K562 (cell line): ENCODE results near the gene ST6GALNAC2. TPM values are rescaled to one million over a fixed set of nuclear protein-coding genes. Genes with fewer than 3 reads are reported as not detected.

ENCODE experiments used
- ATF4 ChIP-seq: fragments of 450-650 bp; formaldehyde crosslinking; IDR thresholded peaks from 2 replicates; pipeline ENCODE4 v1.4.0; 2022; ENCODE audit warnings: mild to moderate bottlenecking, moderate library complexity
- BRCA1 ChIP-seq, 2 experiments: fragments of 450-650 bp in 1 of 2; sonication (generic) in 1 of 2; formaldehyde crosslinking in 1 of 2; IDR thresholded peaks; 2 replicates each; pipeline versions ENCODE4 v1.5.0 to v1.6.1; 2017 to 2020; ENCODE audit warnings: mild to moderate bottlenecking in 1 of 2, missing genetic modification reagents in 1 of 2
- BRF1 ChIP-seq: IDR thresholded peaks from 3 replicates; pipeline ENCODE4 v1.6.1; 2011; ENCODE audit warnings: borderline replicate concordance, mild to moderate bottlenecking; ENCODE audit not compliant: insufficient read length; ENCODE audit errors: extremely low read depth
- CTCF ChIP-seq, 3 experiments: IDR thresholded peaks in 2 of 3; conservative IDR thresholded peaks in 1 of 3; 2 replicates each; pipeline ENCODE4 v1.5.1; 2011 to 2012; ENCODE audit warnings: low read length in 3 of 3, mild to moderate bottlenecking in 3 of 3, control low read depth in 2 of 3, improper control_type of control experiment in 1 of 3, inconsistent platforms in 1 of 3, low read depth in 1 of 3, mixed read lengths in 1 of 3, moderate library complexity in 1 of 3; ENCODE audit not compliant: insufficient read depth in 2 of 3
- EHMT2 ChIP-seq: fragments of 450-650 bp; IDR thresholded peaks from 2 replicates; pipeline ENCODE4 v1.6.1; 2018; ENCODE audit warnings: antibody characterized with exemption
- ESRRA ChIP-seq: fragments of 450-650 bp; IDR thresholded peaks from 2 replicates; pipeline ENCODE4 v1.6.1; 2014; ENCODE audit warnings: low read depth, mild to moderate bottlenecking, moderate library complexity, borderline replicate concordance
- HDAC8 ChIP-seq: fragments of 450-650 bp; IDR thresholded peaks from 2 replicates; pipeline ENCODE4 v1.6.1; 2016; ENCODE audit warnings: mild to moderate bottlenecking, missing genetic modification characterization, moderate library complexity, missing compliant biosample characterization
- HNRNPK ChIP-seq: fragments of 200-400 bp; formaldehyde crosslinking; IDR thresholded peaks from one replicate; pipeline ENCODE4 v1.6.1; 2018; ENCODE audit warnings: mild to moderate bottlenecking, low read depth, low read length; ENCODE audit not compliant: poor library complexity, severe bottlenecking
- POLR3G ChIP-seq: IDR thresholded peaks from 2 replicates; pipeline ENCODE4 v1.6.1; 2011; ENCODE audit not compliant: insufficient read length, insufficient replicate concordance; ENCODE audit errors: extremely low read depth
- RBM15 ChIP-seq: fragments of 200-400 bp; formaldehyde crosslinking; IDR thresholded peaks from 2 replicates; pipeline ENCODE4 v1.6.1; 2018; ENCODE audit warnings: mild to moderate bottlenecking, low read length, moderate library complexity; ENCODE audit not compliant: insufficient read depth
- RBM22 ChIP-seq: fragments of 200-400 bp; formaldehyde crosslinking; IDR thresholded peaks from 2 replicates; pipeline ENCODE4 v1.6.1; 2018; ENCODE audit warnings: low read length, low read depth; ENCODE audit not compliant: poor library complexity, severe bottlenecking
- SNRNP70 ChIP-seq: fragments of 200-400 bp; formaldehyde crosslinking; optimal IDR thresholded peaks from 2 replicates; pipeline ENCODE3; 2017; ENCODE audit warnings: low read depth, low read length
- STAG1 ChIP-seq: sonication (generic); formaldehyde crosslinking; IDR thresholded peaks from 2 replicates; pipeline ENCODE4 v1.5.0; 2020; ENCODE audit warnings: missing genetic modification reagents, borderline replicate concordance
- ZFX ChIP-seq: sonication (generic); formaldehyde crosslinking; IDR thresholded peaks from 2 replicates; pipeline ENCODE4 v1.8.0; 2022; ENCODE audit warnings: mild to moderate bottlenecking, missing genetic modification reagents, moderate library complexity
- ZKSCAN1 ChIP-seq: fragments of 150-350 bp; IDR thresholded peaks from 2 replicates; pipeline ENCODE4 v1.6.1; 2016; ENCODE audit warnings: low read depth, low read length
- ZNF445 ChIP-seq: fragments of 250-450 bp; sonication (Bioruptor Pico); IDR thresholded peaks from 2 replicates; pipeline ENCODE4 v1.4.0; 2020; ENCODE audit warnings: low read depth, mild to moderate bottlenecking, moderate library complexity
- ZNF76 ChIP-seq: fragments of 250-450 bp; sonication (Bioruptor Pico); IDR thresholded peaks from 2 replicates; pipeline ENCODE4 v1.4.0; 2020; ENCODE audit warnings: mild to moderate bottlenecking, moderate library complexity, borderline replicate concordance
- polyA plus RNA-seq, 8 experiments: library from polyadenylated mRNA; depleted of rRNA in 4 of 8; stranded (reverse) in 5 of 8; unstranded in 3 of 8; fragments of >200 nt; fragmentation: Nextera tagmentation in 2 of 8; fragmentation: Illumina TruSeq in 1 of 8; extraction: Ambion mirVana in 2 of 8; extraction: Trizol in 1 of 8; gene quantifications; 2 replicates each; pipeline versions ENCODE4 v1.2.1 to v1.2.3, GENCODE V29; 2011 to 2014; ENCODE audit warnings: inconsistent platforms in 1 of 8, missing spikeins in 1 of 8
- total RNA-seq, 7 experiments: library from RNA; depleted of rRNA in 6 of 7; stranded (reverse); fragments of >200 nt in 6 of 7; fragmentation: Illumina TruSeq in 2 of 7; extraction: Trizol in 2 of 7; gene quantifications; 2 replicates each; pipeline versions ENCODE4 v1.2.1 to v1.2.3, GENCODE V29; 2011 to 2021; ENCODE audit warnings: low replicate concordance in 1 of 7
- TF ChIP-seq, protein P1 (sequence below): fragments of 250-450 bp; sonication (Bioruptor Pico); IDR thresholded peaks from 2 replicates; pipeline ENCODE4 v1.5.0; 2021; ENCODE audit warnings: mild to moderate bottlenecking, moderate library complexity
- TF ChIP-seq, protein P2 (sequence below): fragments of 250-450 bp; sonication (Bioruptor Pico); IDR thresholded peaks from 2 replicates; pipeline ENCODE4 v1.6.1; 2021; ENCODE audit warnings: mild to moderate bottlenecking

Gene ST6GALNAC2
- total and polyA plus RNA-seq, 9 of the 15 experiments (the other 6 are each of a cell fraction or from before 2014, with no cell fraction given), result 0.18 TPM; not detected in 8

GRCh38 chr17:76529224-76530094, 56.2 kb downstream of the ST6GALNAC2 start (continued):
- TF ChIP-seq, protein P1, sequence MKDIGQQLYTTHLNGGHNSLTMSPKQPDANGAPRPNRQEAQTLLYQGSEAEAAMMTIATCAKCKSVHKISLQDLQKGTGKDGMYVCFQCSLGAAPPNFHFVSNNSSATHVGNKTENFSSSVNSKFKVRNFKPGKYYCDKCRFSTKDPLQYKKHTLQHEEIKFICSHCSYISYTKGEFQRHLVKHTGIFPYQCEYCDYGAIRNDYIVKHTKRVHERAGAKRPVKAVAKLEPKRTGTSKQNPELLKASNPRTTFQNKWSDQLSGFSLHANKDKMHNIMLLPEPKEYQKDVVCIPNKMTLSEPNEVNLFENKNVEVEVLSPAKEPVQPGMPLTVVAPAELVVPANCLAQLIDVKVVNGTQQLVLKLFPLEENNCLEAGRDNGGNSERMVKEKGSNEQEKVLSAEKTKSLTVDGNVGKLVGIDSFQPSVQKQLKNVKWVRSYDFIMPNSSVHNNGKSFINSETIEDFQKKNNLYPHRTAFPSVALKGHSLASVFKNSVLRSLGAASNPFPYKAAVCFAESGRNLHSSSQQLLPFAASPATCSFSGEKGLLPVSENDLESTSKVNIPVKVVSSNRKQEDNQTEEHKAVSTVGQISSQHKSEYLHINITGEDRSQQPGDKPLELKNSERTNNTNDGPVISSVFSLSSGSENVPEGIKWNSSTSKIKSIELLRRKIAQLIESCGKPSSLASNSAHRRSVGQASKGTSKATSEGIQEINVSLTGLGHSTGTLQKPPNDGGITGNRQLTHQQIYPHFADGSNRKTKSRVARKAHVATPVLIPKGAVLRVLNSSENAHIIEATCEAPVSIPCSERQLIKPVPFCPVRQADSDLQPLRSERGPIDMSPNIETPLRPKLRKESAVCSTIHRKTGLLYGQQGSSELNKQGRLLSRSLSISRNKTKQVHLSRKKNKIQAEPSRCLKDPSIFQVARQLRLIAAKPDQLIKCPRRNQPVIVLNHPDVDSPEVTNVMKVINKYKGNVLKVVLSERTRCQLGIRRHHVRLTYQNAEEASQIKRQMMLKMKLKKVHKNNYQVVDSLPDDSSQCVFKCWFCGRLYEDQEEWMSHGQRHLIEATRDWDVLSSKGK, result no peak
- TF ChIP-seq EHMT2 (no peak), RBM15 (no peak), STAG1 (CRISPR knock-in tag) (no peak), HDAC8 (tag) (no peak; the same call in 1 of the 2 replicates), HNRNPK (no peak), ZNF445 (no peak), ATF4 (CRISPR knock-in tag) (no peak), ZFX (CRISPR knock-in tag) (peak; percentile 50; the same call in 1 of the 2 replicates), ZNF76 (no peak), SNRNP70 (no peak), BRCA1 (IDR thresholded peaks at IDR 0.05) (no peak), BRCA1 (CRISPR knock-in tag; IDR thresholded peaks at IDR 0.05) (no peak), BRF1 (no peak), ZKSCAN1 (peak; percentile 43; the same call in 1 of the 2 replicates), ESRRA (no peak), RBM22 (no peak), CTCF (IDR thresholded peaks at IDR 0.05 in 2 of 3, conservative IDR thresholded peaks at IDR 0.05 in 1 of 3; ENCODE audit: insufficient read depth in 2 of 3, low read depth in 1 of 3, low read length in 3 of 3) (no peak), POLR3G (no peak)
- TF ChIP-seq, protein P2, sequence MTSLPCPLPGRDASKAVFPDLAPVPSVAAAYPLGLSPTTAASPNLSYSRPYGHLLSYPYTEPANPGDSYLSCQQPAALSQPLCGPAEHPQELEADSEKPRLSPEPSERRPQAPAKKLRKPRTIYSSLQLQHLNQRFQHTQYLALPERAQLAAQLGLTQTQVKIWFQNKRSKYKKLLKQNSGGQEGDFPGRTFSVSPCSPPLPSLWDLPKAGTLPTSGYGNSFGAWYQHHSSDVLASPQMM (CRISPR knock-in tag), result no peak
